A549 (cell line): ENCODE data around the gene ZNF619. TPM values are rescaled to one million over a fixed set of nuclear protein-coding genes. Genes with fewer than 3 reads are reported as not detected.

Experiments
- ATAC-seq, 2 experiments: fragments of 200-7000 bp in 1 of 2; fragments of >200 bp in 1 of 2; cut with Nextera tagmentation in 1 of 2; cut with Tn5 transposase in 1 of 2; 3 replicates each; pipeline versions ENCODE4 v1.8.0 to v1.9.1; 2018 to 2020; ENCODE audit warnings: mild to moderate bottlenecking in 1 of 2, moderate library complexity in 1 of 2
- CTCF ChIA-PET: fragments of 300-600 bp; sonication (Branson Sonifier 250); formaldehyde crosslinking; extraction: SDS; loops from one replicate; lab custom pipeline; 2021; ENCODE audit warnings: antibody characterized with exemption, inconsistent platforms; lab: Yijun Ruan, JAX
- POLR2A ChIA-PET: fragments of 350-600 bp; formaldehyde crosslinking; extraction: SDS; loops from one replicate; lab custom pipeline; 2021; ENCODE audit warnings: antibody characterized with exemption, inconsistent platforms; lab: Yijun Ruan, JAX
- DNase-seq, 2 experiments: peaks; one replicate each; pipeline versions ENCODE4 v3.0.0 to v3.0.0-alpha.2; 2011 to 2016; ENCODE audit warnings: low read depth in 1 of 2, low spot score in 1 of 2
- FAIRE-seq: peaks from 2 replicates; lab custom pipeline; 2011; peaks lifted over from hg19 to GRCh38; lab: Jason Lieb, UNC
- H3K27ac ChIP-seq, 2 experiments: fragments of >200 bp; sonication (Bioruptor Twin); formaldehyde crosslinking; 3 replicates each; pipeline ENCODE4 v1.5.1; 2016 to 2017
- H3K4me1 ChIP-seq: fragments of >200 bp; sonication (Bioruptor Twin); formaldehyde crosslinking; 3 replicates; pipeline ENCODE4 v1.6.1; 2016
- H3K4me2 ChIP-seq: fragments of >200 bp; sonication (Bioruptor Twin); formaldehyde crosslinking; 3 replicates; pipeline ENCODE4 v1.6.1; 2016
- H3K4me3 ChIP-seq: fragments of >200 bp; sonication (Bioruptor Twin); formaldehyde crosslinking; 3 replicates; pipeline ENCODE4 v1.5.1; 2016
- H3K9me3 ChIP-seq: fragments of >200 bp; sonication (Bioruptor Twin); formaldehyde crosslinking; 3 replicates; pipeline ENCODE4 v1.6.1; 2016
- BHLHE40 ChIP-seq: IDR thresholded peaks from 2 replicates; pipeline ENCODE4 v1.6.1; 2012; ENCODE audit warnings: low read depth, low read length, inconsistent platforms
- CBX8 ChIP-seq: fragments of 200-600 bp; sonication (generic); IDR thresholded peaks from 2 replicates; pipeline ENCODE4 v1.6.1; 2016
- CHD4 ChIP-seq: fragments of 200-600 bp; sonication (generic); IDR thresholded peaks from 2 replicates; pipeline ENCODE4 v1.6.1; 2016; ENCODE audit warnings: antibody characterized with exemption, mild to moderate bottlenecking, borderline replicate concordance
- CTCF ChIP-seq: fragments of >200 bp; sonication (Bioruptor Twin); formaldehyde crosslinking; IDR thresholded peaks from 3 replicates; pipeline ENCODE4 v1.5.1; 2016
- ESRRA ChIP-seq: fragments of 150-350 bp; IDR thresholded peaks from 2 replicates; pipeline ENCODE4 v1.6.1; 2014; ENCODE audit warnings: mild to moderate bottlenecking, low read length, borderline replicate concordance
- FOSB ChIP-seq: fragments of 250-450 bp; sonication (Bioruptor Pico); IDR thresholded peaks from 2 replicates; pipeline ENCODE4 v1.5.0; 2020; ENCODE audit warnings: mild to moderate bottlenecking, moderate library complexity
- HDAC2 ChIP-seq: fragments of 200-600 bp; sonication (generic); IDR thresholded peaks from 2 replicates; pipeline ENCODE4 v1.6.1; 2016
- HMGXB4 ChIP-seq: fragments of 250-450 bp; sonication (Bioruptor Pico); IDR thresholded peaks from 2 replicates; pipeline ENCODE4 v1.5.0; 2021; ENCODE audit warnings: mild to moderate bottlenecking, moderate library complexity, borderline replicate concordance
- HOXB13 ChIP-seq: fragments of 250-450 bp; sonication (Bioruptor Pico); IDR thresholded peaks from 2 replicates; pipeline ENCODE4 v1.5.0; 2020; ENCODE audit warnings: low read depth, mild to moderate bottlenecking, moderate library complexity
- JUNB ChIP-seq: fragments of >200 bp; sonication (Bioruptor Twin); formaldehyde crosslinking; IDR thresholded peaks from 2 replicates; pipeline ENCODE4 v1.6.1; 2016
- KDM1A ChIP-seq: fragments of 200-600 bp; sonication (generic); IDR thresholded peaks from 2 replicates; pipeline ENCODE4 v1.6.1; 2016; ENCODE audit warnings: low read depth, mild to moderate bottlenecking
- MAFK ChIP-seq: fragments of 450-650 bp; IDR thresholded peaks from 2 replicates; pipeline ENCODE4 v1.6.1; 2014; ENCODE audit not compliant: partially characterized antibody
- MAX ChIP-seq: IDR thresholded peaks from 2 replicates; pipeline ENCODE4 v1.6.1; 2012
- MAZ ChIP-seq: fragments of 150-350 bp; IDR thresholded peaks from 2 replicates; pipeline ENCODE4 v1.6.1; 2014; ENCODE audit warnings: antibody characterized with exemption, low read depth, low read length, borderline replicate concordance
- MYC ChIP-seq: IDR thresholded peaks from 2 replicates; pipeline ENCODE4 v1.6.1; 2012; ENCODE audit warnings: mild to moderate bottlenecking, inconsistent platforms, low read length, improper control_type of control experiment, borderline replicate concordance
- POLR2A ChIP-seq: IDR thresholded peaks from 2 replicates; pipeline ENCODE4 v1.6.1; 2012; ENCODE audit warnings: mild to moderate bottlenecking, low read length
- RAD21 ChIP-seq, 2 experiments: fragments of >200 bp in 1 of 2; sonication (Bioruptor Twin) in 1 of 2; formaldehyde crosslinking in 1 of 2; IDR thresholded peaks in 1 of 2; conservative IDR thresholded peaks in 1 of 2; 2 replicates in 1 of 2; 3 replicates in 1 of 2; pipeline ENCODE4 v1.6.1; 2012 to 2018; ENCODE audit warnings: inconsistent platforms in 1 of 2
- TFCP2L1 ChIP-seq: fragments of 250-450 bp; sonication (Bioruptor Pico); IDR thresholded peaks from 2 replicates; pipeline ENCODE4 v1.5.0; 2021; ENCODE audit warnings: mild to moderate bottlenecking
- TP53 ChIP-seq: fragments of 250-450 bp; sonication (Bioruptor Pico); IDR thresholded peaks from 2 replicates; pipeline ENCODE4 v1.5.0; 2021; ENCODE audit warnings: mild to moderate bottlenecking, moderate library complexity
- WGBS: methylation state at CpG from one replicate; pipeline ENCODE4 v1.1.6; 2017; ENCODE audit errors: missing lambda C conversion rate; 5-methylcytosine and 5-hydroxymethylcytosine counted together
- polyA plus RNA-seq, 4 experiments: library from polyadenylated mRNA; depleted of rRNA in 3 of 4; stranded (reverse); fragments of >200 nt; fragmentation: RNase III in 1 of 4; extraction: RNeasy Plus Mini Kit Qiagen cat#74134 plus additional on column Dnase treatment in 1 of 4; gene quantifications; 2 replicates in 3 of 4; 3 replicates in 1 of 4; pipeline ENCODE4 v1.2.3, GENCODE V29; 2011 to 2017
- TF ChIP-seq, protein P1 (sequence below): IDR thresholded peaks from 2 replicates; pipeline ENCODE4 v1.6.1; 2012; ENCODE audit warnings: low read depth, borderline replicate concordance
- TF ChIP-seq, protein P2 (sequence below): fragments of 250-450 bp; sonication (Bioruptor Pico); IDR thresholded peaks from 2 replicates; pipeline ENCODE4 v1.5.0; 2020; ENCODE audit warnings: low read depth, mild to moderate bottlenecking, moderate library complexity

Gene ZNF619
- polyA plus RNA-seq, 2 of the 4 experiments (the other 2 are of a cell fraction) = 2.2 to 4.1 TPM

DNA sequence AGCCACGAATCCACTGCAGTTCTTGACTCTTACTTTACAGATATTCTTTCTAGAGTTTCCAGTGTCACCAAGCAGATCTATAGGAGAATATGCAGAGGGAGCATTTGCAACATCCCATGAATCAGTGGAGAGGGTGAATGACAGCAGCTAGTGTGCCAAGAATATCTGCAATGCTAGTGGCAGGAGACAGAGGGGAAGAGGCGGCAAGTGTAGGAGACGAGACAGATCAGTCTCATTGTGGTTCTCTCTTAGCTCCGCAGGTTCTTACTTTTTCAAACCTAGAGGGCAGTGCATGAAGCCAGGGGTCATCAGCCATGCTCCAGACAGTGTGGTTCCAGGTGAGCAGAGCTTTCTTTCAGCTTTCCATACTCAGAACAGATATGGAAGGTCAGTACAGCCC lies 744 bp downstream of the ZNF619 start:
- Histone ChIP-seq H3K4me3 (peak overlapping the region; percentile 83), H3K4me2 (peak overlapping the region; percentile 89), H3K27ac (peak overlapping the region; percentile 88 to 96), H3K9me3 (no peaks in the 10 kb centered on the region), H3K4me1 (no peaks in the 10 kb centered on the region)
- TF ChIP-seq HOXB13 (CRISPR knock-in tag) = no peak
- no peak for TF ChIP-seq CHD4
- TF ChIP-seq CBX8 = no peak
- TF ChIP-seq ESRRA = no peak
- TF ChIP-seq MYC = no peak
- no peak for TF ChIP-seq FOSB (CRISPR knock-in tag)
- no peak for TF ChIP-seq MAZ
- TF ChIP-seq RAD21 (conservative IDR thresholded peaks at IDR 0.05 in 1 of 2, IDR thresholded peaks at IDR 0.05 in 1 of 2) = no peak
- TF ChIP-seq BHLHE40 = no peak
- no peak for TF ChIP-seq TP53 (CRISPR knock-in tag)
- TF ChIP-seq CTCF = no peak
- TF ChIP-seq HDAC2 = no peak
- ATAC-seq (peak in 1 of 2 experiments; percentile 15; a peak in 3 of 6 replicates), DNase-seq (no peak), FAIRE-seq (no peak)
- CTCF ChIA-PET = interaction anchor here (1.3 kb wide), 1 partner anchor 14 kb away, joined by 3 read pairs; no protein-coding TSS in a partner anchor
- POLR2A ChIA-PET = interaction anchor here (1.2 kb wide), 2 partner anchors 20 to 28 kb away, joined by 5 to 7 read pairs; partner anchors contain the start of genes RPL14 and ZNF620
- WGBS = 71% methylated on average over 4 of the region's 4 CpGs

- Histone ChIP-seq H3K4me2 (no peak overlapping the region), H3K9me3 (peaks cover 24% of the 10 kb centered on the region), H3K4me1 (no peaks in the 10 kb centered on the region), H3K4me3 (no peak overlapping the region), H3K27ac (no peak overlapping the region)
- 79% methylated on average over 3 of the region's 3 CpGs for WGBS
- TF ChIP-seq HDAC2 = no peak
- FAIRE-seq (no peak), DNase-seq (no peak), ATAC-seq (no peak)
- POLR2A ChIA-PET = no interaction called here
- CTCF ChIA-PET = interaction anchor here (0.6 kb wide), 1 partner anchor 1579 kb away, joined by 3 read pairs; no protein-coding TSS in a partner anchor
Measured at GRCh38 chr3:40487172-40487571, 10.2 kb downstream of the ZNF619 start.

DNA sequence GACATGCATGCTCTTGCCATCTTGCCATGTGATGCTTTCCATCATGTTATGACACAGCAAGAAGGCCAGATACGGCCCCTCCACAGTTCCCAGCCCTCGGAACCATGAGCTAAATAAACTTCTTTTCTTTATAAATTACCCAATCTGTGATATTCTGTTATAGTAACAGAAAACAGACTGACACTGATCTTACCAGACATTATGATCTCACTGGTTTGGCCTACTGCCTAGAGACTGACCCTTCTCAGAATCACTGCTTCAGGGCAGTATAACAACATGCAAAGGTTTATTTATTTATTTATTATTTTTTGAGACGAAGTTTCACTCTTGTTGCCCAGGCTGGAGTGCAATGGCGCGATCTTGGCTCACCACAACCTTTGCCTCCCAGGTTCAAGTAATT lies 14.0 kb downstream of the ZNF619 start:
- H3K4me3 ChIP-seq = no peak overlapping the region
- no peak overlapping the region for H3K27ac ChIP-seq
- no peak overlapping the region for H3K4me2 ChIP-seq
- ATAC-seq = no peak
- DNase-seq = no peak
- 96% methylated on average over 5 of the region's 5 CpGs for WGBS
- H3K9me3 ChIP-seq = peaks cover 20% of the 10 kb centered on the region
- no peaks in the 10 kb centered on the region for H3K4me1 ChIP-seq
- ChIA-PET CTCF (no interaction called here), POLR2A (no interaction called here)
- FAIRE-seq = no peak
- TF ChIP-seq, protein P1, sequence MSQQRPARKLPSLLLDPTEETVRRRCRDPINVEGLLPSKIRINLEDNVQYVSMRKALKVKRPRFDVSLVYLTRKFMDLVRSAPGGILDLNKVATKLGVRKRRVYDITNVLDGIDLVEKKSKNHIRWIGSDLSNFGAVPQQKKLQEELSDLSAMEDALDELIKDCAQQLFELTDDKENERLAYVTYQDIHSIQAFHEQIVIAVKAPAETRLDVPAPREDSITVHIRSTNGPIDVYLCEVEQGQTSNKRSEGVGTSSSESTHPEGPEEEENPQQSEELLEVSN = no peak
- TF ChIP-seq KDM1A (no peak), MAFK (no peak), TFCP2L1 (no peak), POLR2A (no peak), JUNB (no peak), MAX (no peak), CBX8 (no peak), HMGXB4 (CRISPR knock-in tag) (no peak)
- TF ChIP-seq, protein P2, sequence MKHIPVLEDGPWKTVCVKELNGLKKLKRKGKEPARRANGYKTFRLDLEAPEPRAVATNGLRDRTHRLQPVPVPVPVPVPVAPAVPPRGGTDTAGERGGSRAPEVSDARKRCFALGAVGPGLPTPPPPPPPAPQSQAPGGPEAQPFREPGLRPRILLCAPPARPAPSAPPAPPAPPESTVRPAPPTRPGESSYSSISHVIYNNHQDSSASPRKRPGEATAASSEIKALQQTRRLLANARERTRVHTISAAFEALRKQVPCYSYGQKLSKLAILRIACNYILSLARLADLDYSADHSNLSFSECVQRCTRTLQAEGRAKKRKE (CRISPR knock-in tag) = no peak
- TF ChIP-seq, all 56 proteins: peak for 0
